ENCODE results near the gene LOXHD1. TPM values are rescaled to one million over a fixed set of nuclear protein-coding genes. Genes with fewer than 3 reads are reported as not detected.

LOXHD1 gene
- total RNA-seq, 1 donor from 2014 or later: 0.23 TPM

DNA sequence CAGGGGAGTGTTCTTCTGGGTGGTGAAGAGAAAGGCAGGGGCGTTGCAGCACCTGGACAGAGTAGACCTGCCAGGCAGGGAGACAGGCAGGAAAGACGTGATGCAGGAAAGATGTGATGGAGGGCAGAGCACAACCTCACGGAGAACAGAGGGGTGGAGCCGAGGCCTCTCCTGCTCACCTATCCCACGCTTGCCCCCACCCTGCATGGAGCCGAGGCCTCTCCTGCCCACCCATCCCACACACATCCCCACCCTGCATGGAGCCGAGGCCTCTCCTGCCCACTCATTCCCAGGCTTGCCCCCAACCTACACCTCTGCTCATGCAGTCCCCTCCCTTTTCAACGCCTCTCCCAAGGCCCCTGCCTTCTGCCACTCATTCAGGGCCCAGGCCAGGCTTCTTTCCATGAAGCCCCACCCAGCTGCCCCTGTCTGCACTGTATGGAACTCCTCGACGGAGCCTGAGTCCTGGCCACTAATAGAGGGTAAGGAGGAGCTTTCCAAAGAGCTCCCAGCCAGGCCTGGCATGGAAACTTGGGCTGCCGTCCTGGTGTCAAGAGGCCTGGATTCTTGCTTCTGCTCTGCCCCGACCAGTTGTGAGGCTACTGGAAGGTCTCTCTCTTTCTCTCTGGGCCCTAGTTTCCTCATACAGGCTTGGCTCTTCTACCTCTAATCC is 32.0 kb upstream of the LOXHD1 start:
- Mint-ChIP-seq H3K27me3 (ENCODE audit: unreplicated experiment) (peaks cover 2% of the 10 kb centered on the region), H3K36me3 (ENCODE audit: low read depth, unreplicated experiment) (no peaks in the 10 kb centered on the region), H3K9me3 (ENCODE audit: unreplicated experiment) (no peaks in the 10 kb centered on the region), H3K4me1 (ENCODE audit: unreplicated experiment) (no peaks in the 10 kb centered on the region), H3K27ac (ENCODE audit: unreplicated experiment) (no peak overlapping the region), H3K4me3 (ENCODE audit: unreplicated experiment) (no peak overlapping the region)
- no peak for TF ChIP-seq CTCF (IDR thresholded peaks at IDR 0.05; ENCODE audit: unreplicated experiment)
- DNase-seq (ENCODE audit: low spot score): no peak

GRCh38 chr18:46686186-46686585 is 29.2 kb upstream of the LOXHD1 start:
- Mint-ChIP-seq H3K36me3 (ENCODE audit: low read depth, unreplicated experiment) (no peaks in the 10 kb centered on the region), H3K4me1 (ENCODE audit: unreplicated experiment) (no peaks in the 10 kb centered on the region), H3K4me3 (ENCODE audit: unreplicated experiment) (no peak overlapping the region), H3K27me3 (ENCODE audit: unreplicated experiment) (no peaks in the 10 kb centered on the region), H3K27ac (ENCODE audit: unreplicated experiment) (no peak overlapping the region), H3K9me3 (ENCODE audit: unreplicated experiment) (no peaks in the 10 kb centered on the region)
- TF ChIP-seq CTCF (IDR thresholded peaks at IDR 0.05; ENCODE audit: unreplicated experiment): no peak
- no peak for DNase-seq (ENCODE audit: low spot score)

- no peaks in the 10 kb centered on the region for H3K4me1 Mint-ChIP-seq (ENCODE audit: unreplicated experiment)
- no peak overlapping the region for H3K4me3 Mint-ChIP-seq (ENCODE audit: unreplicated experiment)
- H3K27ac Mint-ChIP-seq (ENCODE audit: unreplicated experiment): no peak overlapping the region
- DNase-seq (ENCODE audit: low spot score): no peak
- TF ChIP-seq CTCF (IDR thresholded peaks at IDR 0.05; ENCODE audit: unreplicated experiment): no peak
- no peaks in the 10 kb centered on the region for H3K36me3 Mint-ChIP-seq (ENCODE audit: low read depth, unreplicated experiment)
- H3K27me3 Mint-ChIP-seq (ENCODE audit: unreplicated experiment): peaks cover 3% of the 10 kb centered on the region
- no peaks in the 10 kb centered on the region for H3K9me3 Mint-ChIP-seq (ENCODE audit: unreplicated experiment)
These were observed 26.2 kb upstream of the LOXHD1 start for GRCh38 chr18:46683252-46683651.

GRCh38 chr18:46680784-46681695 is 24.0 kb upstream of the LOXHD1 start:
- Mint-ChIP-seq H3K4me3 (ENCODE audit: unreplicated experiment) (no peak overlapping the region), H3K9me3 (ENCODE audit: unreplicated experiment) (no peaks in the 10 kb centered on the region), H3K36me3 (ENCODE audit: low read depth, unreplicated experiment) (no peaks in the 10 kb centered on the region), H3K27me3 (ENCODE audit: unreplicated experiment) (peaks cover 3% of the 10 kb centered on the region), H3K27ac (ENCODE audit: unreplicated experiment) (no peak overlapping the region), H3K4me1 (ENCODE audit: unreplicated experiment) (no peaks in the 10 kb centered on the region)
- no peak for TF ChIP-seq CTCF (IDR thresholded peaks at IDR 0.05; ENCODE audit: unreplicated experiment)
- no peak for DNase-seq (ENCODE audit: low spot score)
